SKM-1 (cell line): ENCODE data around the gene ROBO2.

ENCODE experiments used
- DNase-seq: peaks from one replicate; lab custom pipeline; 2025; ENCODE audit not compliant: unreplicated experiment; lab: John Stamatoyannopoulos, UW

Gene ROBO2

DNA sequence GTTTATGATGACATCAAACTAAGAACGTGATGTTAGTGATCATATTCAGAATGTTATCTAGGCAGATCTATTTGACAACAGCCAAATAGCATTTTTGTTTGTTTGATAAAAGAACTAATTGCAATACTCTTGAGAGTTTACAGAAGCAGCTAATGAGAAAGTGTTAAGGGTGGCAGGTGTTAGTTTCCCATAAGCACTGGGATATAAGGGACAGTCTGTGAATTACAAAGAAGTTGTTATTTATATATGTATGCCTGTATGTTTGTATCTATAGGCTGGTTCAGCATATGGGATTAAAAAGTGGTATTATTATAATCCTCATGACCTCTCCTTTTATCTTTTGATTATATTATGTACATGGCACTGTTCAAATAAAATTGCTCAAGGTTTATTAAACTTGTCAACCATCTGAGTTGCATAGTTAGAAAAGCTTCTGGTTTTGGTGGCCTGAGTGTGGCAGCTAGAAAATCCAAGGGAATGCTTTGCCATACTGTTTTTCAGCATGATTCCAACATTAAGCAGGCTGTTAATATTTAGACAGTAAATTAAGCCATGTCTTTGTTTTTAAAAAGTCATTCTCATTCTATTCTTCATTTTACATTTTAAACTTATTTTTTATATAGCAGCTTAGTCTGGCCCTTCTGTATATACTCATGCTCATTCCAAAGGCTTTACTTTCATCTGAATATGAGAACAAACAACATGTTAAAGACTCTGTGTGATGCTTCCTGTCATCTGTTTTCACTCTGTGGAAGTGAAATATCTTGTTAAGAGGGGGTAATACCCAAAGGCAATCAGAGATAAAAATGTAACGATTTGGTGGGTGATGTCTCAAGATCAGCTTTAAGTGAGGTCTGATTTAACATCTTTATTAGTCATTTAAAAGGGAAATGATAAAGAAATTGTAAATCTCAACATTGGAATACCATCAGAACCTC is 13.1 kb downstream of the ROBO2 start:
- DNase-seq = no peak

DNA sequence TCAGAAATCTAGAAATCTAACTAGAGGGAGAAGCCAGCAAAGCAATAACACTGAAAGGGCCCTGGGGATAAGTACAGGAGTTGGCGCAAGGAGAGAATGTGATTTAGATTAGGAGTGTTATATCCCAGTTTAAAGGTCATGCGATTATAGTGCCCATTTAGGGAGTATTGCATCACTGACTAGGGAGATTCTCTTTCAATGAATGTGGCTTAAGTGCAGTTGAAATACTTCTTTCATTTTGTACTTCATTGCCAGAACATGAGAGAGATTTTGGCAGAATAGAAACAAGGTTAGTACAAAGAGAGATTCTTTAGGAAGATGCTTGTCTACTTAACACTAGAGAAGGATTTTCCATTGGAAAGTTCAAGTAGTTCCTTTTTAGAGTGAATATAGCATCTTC is 13.9 kb downstream of the ROBO2 start:
- no peak for DNase-seq

DNA sequence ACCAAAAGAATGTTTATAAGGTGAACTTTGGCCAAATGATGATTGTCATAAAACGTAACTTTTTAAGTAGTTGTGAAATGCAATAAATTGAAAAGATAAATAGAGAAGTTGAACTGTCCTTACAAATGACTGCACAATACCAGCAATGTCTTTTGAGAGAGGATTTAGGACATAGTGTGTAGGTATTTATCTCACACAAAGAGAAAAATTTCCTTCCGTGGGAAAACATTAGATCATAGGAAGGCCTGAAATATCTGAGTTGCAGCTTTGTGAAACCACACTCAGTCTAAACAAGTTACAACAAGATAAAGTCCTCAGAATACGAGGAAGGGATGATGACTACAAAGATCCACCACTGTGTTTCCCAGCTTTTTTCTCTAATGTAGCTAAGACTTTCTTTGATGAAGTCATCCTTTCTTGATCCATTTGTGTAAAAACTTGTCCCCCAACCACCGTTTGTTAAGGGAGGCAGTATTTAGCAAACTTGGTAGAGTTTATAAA is 16.0 kb downstream of the ROBO2 start:
- DNase-seq = no peak

DNA sequence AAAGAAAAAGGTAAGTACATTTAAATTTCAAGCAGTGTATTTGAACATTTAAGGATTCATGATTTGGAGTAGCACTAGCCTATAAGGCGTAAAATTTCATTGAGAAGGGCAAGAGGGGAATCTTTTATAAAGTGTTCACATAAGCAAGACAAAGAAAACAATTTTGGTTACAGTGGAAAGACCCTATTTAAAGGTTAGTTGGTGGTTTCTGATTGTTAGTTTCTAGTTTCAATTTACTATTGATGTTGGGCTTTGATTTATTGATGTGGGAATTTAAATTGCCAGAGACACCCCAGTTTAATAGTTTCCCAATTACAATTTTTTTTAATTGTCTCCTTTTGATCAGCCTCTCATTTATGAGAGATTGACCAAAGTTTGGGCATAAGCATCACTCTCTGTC is 19.5 kb downstream of the ROBO2 start:
- DNase-seq = no peak

DNA sequence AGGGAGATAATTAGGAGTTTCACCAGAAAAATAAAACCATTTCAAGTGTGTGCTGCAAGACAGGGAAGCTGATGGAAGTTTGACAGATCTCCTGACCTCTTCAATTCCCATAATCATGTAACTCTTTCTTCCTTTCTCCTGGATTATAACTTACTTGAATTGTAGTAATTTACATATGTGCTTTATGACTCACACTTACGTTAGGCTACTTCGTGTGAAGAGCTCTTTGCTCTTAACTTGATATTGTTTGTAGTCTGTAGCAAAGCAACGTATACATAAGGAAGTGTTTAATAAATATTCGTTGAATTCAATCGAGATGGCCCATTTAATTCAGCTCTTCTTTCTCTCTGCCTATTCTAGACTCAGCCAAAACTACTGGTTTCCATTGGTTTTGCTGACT is 23.5 kb downstream of the ROBO2 start:
- DNase-seq = no peak

DNA sequence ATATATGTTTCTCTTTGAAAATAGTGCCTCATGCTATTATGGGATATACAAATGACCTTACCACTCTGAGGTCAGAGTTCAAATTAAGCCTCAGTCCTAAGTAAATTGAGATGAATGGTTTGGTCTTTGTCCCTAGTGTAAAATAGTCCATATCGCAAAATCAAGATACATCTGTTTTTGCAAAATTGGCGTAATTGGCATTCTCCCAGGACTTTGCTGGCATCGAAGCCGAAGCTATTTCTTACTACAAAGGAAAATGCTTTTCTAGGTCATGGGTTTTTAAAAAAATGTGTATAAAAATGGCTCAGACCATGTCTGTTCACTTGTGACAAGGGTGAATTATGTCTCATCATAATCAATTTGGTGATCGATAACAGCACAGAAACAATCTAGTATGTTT is 25.9 kb downstream of the ROBO2 start:
- DNase-seq = no peak

DNA sequence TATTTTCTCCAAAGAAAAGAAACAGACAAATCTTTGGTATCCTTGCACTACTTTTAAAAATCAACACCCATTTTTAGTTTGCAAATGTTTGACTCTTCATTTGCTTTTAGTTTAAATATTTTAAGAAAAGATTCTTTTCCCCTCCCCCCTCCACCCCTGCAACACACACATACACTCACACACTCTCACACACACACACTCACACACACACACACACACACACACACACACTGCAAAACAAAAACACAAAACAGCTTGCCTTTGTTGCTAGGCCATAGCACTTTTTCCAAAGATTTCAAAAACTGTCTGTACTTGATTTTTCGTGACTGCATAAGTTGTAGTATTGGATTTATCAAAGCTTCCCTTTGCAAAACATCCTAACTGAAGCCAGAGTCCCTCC is 26.9 kb downstream of the ROBO2 start:
- DNase-seq = no peak

DNA sequence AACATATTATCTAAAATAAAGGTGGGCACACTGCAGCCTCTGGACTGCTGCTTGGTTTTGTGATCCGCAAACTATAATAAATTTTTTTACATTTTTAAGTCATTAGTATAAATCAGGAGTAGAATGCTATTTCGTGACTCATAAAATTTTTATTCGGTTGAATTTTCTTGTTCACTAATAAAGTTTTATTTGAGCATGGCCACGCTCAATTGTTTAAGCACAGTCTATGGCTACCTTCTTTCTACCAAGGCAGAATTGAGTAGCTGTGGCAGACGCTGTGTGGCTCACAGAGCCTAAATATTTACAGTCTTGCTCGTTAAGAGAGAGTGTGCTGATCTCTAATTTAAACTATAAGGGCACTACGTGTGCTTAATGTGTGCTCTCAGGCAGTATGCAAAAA is 28.9 kb downstream of the ROBO2 start:
- DNase-seq = no peak

DNA sequence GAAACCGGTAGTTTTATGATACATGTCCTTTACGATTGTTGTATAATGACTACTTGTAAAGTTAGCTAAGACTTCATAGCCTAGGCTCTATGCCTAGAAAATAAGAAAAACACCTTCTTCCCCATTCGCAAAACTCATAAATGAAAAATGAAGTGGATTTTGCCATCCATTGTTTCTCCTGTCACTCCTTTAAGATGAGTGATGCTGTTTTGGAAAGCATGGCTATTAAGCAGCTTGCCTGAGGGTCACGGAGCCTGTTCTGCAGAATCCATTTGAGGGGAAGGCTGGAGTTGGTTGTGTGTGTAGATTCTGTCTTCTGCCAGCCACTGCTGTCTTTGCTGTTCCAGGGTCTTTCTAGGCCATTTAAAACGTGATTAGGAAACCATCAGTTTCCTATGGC is 31.5 kb downstream of the ROBO2 start:
- no peak for DNase-seq

DNA sequence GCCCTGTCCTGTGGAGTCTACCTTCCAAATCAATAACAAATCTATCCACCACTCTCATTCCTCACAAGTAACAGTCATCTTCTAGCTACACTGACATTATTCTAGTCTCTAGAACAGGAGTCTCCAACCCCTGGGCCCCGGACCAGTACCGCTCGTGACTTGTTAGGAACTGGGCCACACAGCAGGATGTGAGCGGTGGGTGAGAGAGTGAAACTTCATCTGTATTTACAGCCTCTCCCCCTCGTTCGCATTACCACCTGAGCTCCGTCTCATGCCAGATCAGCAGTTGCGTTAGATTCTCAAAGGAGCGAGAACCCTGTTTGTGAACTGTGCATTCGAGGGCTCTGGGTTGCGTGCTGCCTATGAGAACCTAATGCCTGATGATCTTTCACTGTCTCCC is 31.9 kb downstream of the ROBO2 start:
- DNase-seq = no peak

DNA sequence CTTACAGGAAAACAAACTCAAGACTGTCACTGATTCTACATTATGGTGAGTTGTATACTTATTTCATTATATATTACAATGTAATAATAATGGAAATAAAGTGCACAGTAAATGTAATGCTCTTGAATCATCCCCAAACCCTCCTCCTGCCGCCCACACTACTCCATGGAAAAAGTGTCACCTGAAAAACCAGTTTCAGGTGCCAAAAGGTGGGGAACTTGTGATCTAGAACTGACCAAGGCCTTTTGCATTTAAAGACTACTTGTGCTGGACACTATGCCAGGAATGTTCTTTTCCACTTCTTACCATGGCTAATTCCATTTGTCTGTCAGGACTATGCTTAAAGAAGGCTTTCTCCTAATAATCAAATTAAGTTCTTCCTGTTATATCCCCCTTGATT is 32.3 kb downstream of the ROBO2 start:
- DNase-seq = no peak

DNA sequence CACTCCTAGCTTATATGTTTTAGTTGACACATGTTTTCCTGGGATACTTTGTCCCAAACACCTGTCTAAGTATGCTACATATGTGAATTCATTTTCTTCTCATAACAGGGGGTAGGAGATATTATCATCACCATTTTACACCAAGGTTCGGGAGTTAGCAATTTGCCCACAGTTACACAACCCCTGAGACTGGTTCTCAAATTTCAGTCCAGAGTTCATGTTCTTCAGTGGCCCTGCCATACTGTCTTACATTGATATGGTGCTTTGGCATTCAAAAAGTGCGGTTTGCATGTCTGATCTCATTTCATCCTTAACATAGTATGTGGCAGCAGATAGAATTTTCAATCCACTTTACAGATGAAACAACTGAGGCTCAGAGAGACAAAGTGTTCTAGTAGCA is 38.4 kb downstream of the ROBO2 start:
- no peak for DNase-seq

DNA sequence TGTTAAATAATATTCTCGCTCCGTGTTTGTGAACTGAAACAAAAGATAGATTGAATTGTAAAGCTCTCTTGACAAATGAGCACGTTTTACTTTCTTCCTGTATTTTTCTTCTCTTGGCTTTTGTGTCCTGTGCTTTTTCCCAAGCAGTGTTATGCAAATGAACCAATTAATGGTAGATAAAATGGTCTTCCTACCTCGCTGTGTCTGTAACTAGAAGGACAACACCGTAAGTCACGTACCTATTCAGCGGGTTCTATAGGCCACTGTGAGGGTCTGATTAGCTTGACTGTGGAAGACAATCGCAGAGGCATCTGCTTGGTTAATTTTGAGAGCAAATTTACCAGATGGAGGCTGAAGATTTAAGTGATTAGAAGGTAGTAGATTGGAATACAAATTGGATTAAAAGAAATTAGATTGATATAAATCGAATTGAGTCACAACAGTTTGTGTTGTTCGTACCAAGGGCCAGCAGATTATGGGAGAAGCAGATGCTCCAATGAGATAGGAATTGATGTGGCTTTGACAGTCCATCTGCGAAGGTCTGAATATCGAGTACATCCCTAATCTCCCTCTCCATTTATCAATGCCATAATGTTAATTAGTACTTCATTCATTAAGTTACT is 40.2 kb downstream of the ROBO2 start:
- DNase-seq = no peak

DNA sequence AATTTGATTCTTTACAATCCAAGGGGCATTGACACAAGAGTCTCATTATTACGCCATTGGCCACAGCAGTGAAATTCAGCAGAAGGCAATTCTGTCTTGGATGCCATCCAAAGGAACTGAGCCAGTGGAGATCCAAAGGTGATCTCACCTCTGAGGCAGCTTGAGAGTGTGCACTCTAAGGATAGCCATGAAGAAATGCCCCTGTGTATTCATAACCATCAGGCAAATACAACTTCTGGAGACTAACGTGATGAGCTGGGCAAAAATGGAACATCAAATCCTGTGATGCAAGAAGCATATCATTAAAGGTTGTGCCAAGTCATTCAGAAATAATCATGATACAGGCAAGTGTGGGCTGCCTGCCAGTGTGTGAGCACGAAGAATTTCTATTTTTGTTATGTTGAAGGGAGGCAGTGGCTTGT is 41.4 kb downstream of the ROBO2 start:
- no peak for DNase-seq

DNA sequence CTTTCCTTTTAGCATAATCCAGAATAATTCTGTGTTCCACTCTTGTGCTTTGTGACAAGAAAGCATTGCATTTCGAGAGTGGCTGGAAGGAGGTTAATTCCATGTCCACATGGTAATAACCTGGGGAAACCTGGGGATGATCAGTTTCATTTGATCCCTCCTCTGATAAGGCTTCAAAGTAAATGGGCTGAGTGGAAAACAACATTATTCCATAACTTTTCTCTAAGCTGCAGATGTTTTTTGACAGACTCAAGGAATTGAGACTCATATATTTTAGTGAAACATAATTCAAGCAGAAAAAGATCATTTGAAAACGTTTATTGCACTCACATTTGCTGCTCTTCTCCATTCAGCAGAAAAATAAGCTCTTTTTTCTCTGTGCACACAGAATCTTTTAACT is 44.6 kb downstream of the ROBO2 start:
- DNase-seq = no peak

DNA sequence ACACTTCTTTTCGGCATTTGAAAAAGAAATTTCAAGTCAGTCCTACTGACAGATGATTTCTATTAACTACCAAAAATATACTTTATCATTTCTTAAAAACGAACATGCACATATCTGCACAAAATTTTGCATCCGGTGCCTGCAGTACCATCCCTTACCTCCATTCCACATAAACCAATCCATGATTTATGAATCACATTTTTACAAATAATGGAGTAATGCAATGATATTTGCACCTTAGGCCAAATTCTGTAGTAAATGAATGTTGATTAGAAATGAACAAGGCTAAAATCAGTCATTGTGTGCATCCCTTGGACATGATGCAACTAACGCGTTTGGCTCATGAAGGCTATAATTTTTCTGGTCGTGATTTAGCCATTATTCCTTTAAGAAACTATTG is 46.5 kb downstream of the ROBO2 start:
- no peak for DNase-seq

DNA sequence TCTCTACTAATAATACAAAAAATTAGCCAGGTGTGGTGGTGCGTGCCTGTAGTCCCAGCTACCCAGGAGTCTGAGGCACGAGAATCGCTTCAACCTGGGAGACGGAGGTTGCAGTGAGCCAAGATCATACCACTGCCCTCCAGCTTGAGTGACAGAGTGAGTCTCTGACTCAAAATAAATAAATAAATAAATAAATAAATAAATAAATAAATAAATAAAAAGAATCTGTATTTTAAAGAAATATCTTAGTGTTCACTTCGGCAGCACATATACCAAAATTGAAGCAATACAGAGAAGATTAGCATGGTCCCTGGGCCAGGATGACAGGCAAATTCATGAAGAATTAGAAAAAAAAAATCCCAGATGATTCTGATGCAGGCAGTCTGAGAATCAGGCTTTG is 51.9 kb downstream of the ROBO2 start:
- DNase-seq = no peak

DNA sequence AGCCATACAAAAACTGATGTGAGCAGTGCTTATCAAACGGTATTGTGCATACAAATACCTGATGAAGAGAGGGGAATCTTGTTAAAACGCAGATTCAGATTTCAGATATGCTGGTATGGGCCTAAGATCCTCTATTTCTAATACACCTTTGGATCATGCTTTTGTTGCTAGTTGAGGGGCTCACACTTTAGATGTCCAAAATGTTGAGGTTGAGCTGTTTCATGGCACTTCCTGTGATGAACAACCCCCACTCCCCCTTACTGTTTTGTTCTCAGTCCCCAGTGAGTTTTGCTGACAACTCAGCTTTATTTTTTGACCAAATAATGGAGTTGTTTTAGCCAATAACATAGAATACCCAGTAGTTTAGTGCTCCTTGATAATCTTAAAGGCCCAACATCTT is 53.2 kb downstream of the ROBO2 start:
- no peak for DNase-seq

DNA sequence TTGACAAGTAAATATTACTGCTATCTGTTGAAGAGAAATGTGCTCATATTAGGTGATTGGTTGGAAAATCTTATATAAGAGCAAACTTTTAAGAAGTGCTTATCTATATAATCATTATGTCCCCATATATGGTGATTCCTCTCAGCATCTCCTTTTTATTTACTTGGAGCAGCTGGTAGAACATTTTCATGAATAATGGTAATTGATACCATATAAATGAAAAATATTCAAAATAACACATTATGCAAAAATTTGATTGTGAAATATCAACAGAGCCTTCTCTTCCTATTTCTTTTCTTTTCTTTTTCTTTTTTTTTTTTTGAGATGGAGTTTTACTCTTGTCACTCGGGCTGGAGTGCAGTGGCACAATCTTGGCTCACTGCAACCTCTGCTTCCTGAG is 56.2 kb downstream of the ROBO2 start:
- no peak for DNase-seq

DNA sequence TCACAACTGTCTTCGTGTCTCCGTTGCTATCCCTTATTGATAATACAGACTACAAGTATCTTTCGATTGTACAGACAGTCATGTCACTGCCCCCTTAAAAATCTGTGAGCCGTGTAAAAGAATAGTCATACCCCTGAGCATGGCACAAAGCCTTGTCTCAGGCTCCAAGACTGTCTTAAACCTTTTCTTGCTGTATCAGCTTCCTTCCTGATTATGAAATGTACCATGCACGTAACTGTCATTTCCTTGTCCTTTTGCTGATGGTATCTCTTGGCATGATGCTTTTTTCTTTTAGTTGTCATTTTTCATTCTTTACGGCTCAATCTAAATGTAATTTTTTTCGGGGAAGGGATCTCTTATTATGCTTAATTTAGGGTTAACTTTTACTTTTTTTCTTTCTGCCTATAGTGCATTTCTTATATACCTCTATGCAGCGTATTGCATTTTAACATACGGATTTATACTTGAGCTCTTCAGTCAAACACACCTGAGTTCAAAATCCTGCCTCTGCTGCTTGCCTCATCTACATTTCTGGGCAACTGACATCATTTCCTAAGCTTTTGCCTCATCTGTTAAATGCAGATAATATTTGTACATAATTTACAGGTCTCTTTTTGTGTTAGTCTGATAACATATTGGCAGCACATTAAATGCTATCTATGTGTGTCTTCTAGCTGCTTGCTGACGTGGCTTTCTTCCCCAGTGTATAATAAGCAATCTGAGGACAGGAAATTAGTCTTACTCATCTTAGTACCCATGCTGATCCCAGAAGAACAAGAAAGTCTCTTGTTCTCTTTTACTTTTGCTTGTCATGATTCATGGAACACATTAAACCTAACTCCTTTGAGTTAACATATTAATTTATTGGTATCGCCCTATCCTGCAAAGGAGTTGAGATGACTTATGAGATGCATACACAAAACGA is 57.3 kb downstream of the ROBO2 start:
- no peak for DNase-seq

DNA sequence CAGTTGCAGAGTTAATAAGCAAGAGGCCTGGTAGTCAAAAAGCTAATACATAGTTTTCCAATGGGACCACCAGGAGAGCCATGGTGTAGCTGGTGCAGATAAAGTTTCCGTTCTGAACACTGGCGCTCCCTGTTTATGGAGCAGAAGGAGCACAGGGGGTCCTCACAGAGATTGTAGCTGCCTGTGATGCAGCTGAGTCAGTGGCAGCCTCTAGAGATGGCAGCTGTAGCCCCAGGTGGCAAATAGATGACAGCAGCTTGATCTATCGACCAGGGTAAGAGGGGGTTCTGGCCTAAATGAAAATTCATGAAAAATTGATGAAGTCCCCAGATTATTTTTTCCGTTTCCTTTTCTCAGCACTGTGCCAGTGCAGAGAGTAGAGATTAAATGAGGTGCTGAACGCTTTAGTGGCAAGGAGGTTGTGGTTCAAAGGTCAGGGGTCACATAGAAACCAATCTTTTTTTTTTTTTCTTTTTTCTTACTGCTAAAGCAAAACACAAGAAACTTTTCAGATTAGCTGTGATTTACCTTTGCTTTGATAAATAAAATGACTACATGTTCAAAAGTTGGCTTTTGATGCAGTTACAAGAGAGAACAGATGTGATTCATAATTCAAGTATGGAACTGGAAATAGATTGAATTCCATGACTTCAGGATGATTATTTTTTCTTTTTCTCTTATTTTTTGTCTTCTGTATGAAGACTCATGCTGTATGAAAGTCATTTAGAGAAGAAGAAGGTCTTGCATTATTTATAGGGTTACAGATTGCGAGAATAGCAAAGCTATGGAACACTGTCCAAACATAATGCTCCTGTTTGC is 63.3 kb downstream of the ROBO2 start:
- no peak for DNase-seq
